Liver (tissue), 9 donors: Measurements from ENCODE around the gene PRIM2. TPM values are rescaled to one million over a fixed set of nuclear protein-coding genes. Genes with fewer than 3 reads are reported as not detected.

Experiments
- DNase-seq: peaks from one replicate; pipeline ENCODE4 v3.0.0-alpha.2; 2017; ENCODE audit warnings: low spot score
- H3K27ac ChIP-seq, 2 donors: one replicate each; pipeline ENCODE4 v1.7.0; 2013; ENCODE audit warnings: inconsistent platforms in 2 of 2, low read length in 2 of 2, control low read depth in 1 of 2, low read depth in 1 of 2, mild to moderate bottlenecking in 1 of 2
- H3K27me3 ChIP-seq, 4 donors: one replicate each; pipeline versions ENCODE4 v1.6.1 to v1.7.0; 2013; ENCODE audit warnings: low read length in 3 of 4, inconsistent platforms in 1 of 4, mild to moderate bottlenecking in 1 of 4, moderate library complexity in 1 of 4; ENCODE audit not compliant: control insufficient read depth in 4 of 4, insufficient read depth in 4 of 4
- H3K36me3 ChIP-seq, 4 donors: one replicate each; pipeline versions ENCODE4 v1.6.1 to v1.7.0; 2013; ENCODE audit warnings: low read length in 3 of 4, mild to moderate bottlenecking in 3 of 4, low read depth in 1 of 4, moderate library complexity in 1 of 4; ENCODE audit not compliant: control insufficient read depth in 4 of 4, insufficient read depth in 3 of 4
- H3K4me1 ChIP-seq, 4 donors: one replicate each; pipeline versions ENCODE4 v1.6.1 to v1.7.0; 2013; ENCODE audit warnings: low read length in 3 of 4, mild to moderate bottlenecking in 3 of 4, moderate library complexity in 1 of 4; ENCODE audit not compliant: control insufficient read depth in 4 of 4, insufficient read depth in 4 of 4
- H3K4me3 ChIP-seq, 3 donors: one replicate each; pipeline versions ENCODE4 v1.6.1 to v1.7.0; 2013; ENCODE audit warnings: low read length in 3 of 3, control low read depth in 1 of 3, low read depth in 1 of 3, mild to moderate bottlenecking in 1 of 3
- H3K9ac ChIP-seq, 2 donors: one replicate each; pipeline ENCODE4 v1.7.0; 2013; ENCODE audit warnings: low read length in 2 of 2, mild to moderate bottlenecking in 2 of 2, moderate library complexity in 2 of 2, control low read depth in 1 of 2, low read depth in 1 of 2
- H3K9me3 ChIP-seq, 4 donors: one replicate each; pipeline versions ENCODE4 v1.6.1 to v1.7.0; 2013; ENCODE audit warnings: low read length in 3 of 4; ENCODE audit not compliant: control insufficient read depth in 4 of 4
- ATF3 ChIP-seq: IDR thresholded peaks from 2 replicates; pipeline ENCODE4 v1.6.1; 2016; ENCODE audit warnings: antibody characterized with exemption
- EGR1 ChIP-seq, 2 donors: IDR thresholded peaks; 2 replicates each; pipeline ENCODE4 v1.6.1; 2016 to 2018; ENCODE audit warnings: antibody characterized with exemption in 2 of 2, low read depth in 2 of 2
- FOXA1 ChIP-seq: IDR thresholded peaks from 2 replicates; pipeline ENCODE4 v1.6.1; 2016; ENCODE audit warnings: antibody characterized with exemption
- FOXA2 ChIP-seq: IDR thresholded peaks from 2 replicates; pipeline ENCODE4 v1.6.1; 2016; ENCODE audit warnings: antibody characterized with exemption
- GABPA ChIP-seq, 2 donors: IDR thresholded peaks in 1 of 2; conservative IDR thresholded peaks in 1 of 2; 2 replicates each; pipeline ENCODE4 v1.6.1; 2016; ENCODE audit warnings: antibody characterized with exemption in 2 of 2, mild to moderate bottlenecking in 1 of 2, moderate library complexity in 1 of 2
- HNF4A ChIP-seq, 2 donors: conservative IDR thresholded peaks; 2 replicates each; pipeline ENCODE4 v1.6.1; 2016; ENCODE audit warnings: antibody characterized with exemption in 2 of 2, mild to moderate bottlenecking in 2 of 2
- JUND ChIP-seq, 2 donors: IDR thresholded peaks; 2 replicates each; pipeline ENCODE4 v1.6.1; 2016; ENCODE audit warnings: antibody characterized with exemption in 2 of 2
- MAX ChIP-seq: IDR thresholded peaks from 2 replicates; pipeline ENCODE4 v1.6.1; 2016; ENCODE audit warnings: antibody characterized with exemption
- NR2F2 ChIP-seq: IDR thresholded peaks from 2 replicates; pipeline ENCODE4 v1.6.1; 2016; ENCODE audit warnings: antibody characterized with exemption
- REST ChIP-seq: IDR thresholded peaks from 2 replicates; pipeline ENCODE4 v1.6.1; 2016; ENCODE audit warnings: antibody characterized with exemption, mild to moderate bottlenecking
- RXRA ChIP-seq, 2 donors: IDR thresholded peaks; 2 replicates each; pipeline ENCODE4 v1.6.1; 2017 to 2018; ENCODE audit warnings: antibody characterized with exemption in 2 of 2, mild to moderate bottlenecking in 1 of 2
- SP1 ChIP-seq: IDR thresholded peaks from 2 replicates; pipeline ENCODE4 v1.6.1; 2018; ENCODE audit warnings: antibody characterized with exemption, mild to moderate bottlenecking
- TAF1 ChIP-seq: conservative IDR thresholded peaks from 2 replicates; pipeline ENCODE4 v1.6.1; 2016; ENCODE audit warnings: antibody characterized with exemption, mild to moderate bottlenecking
- YY1 ChIP-seq: IDR thresholded peaks from 2 replicates; pipeline ENCODE4 v1.6.1; 2016; ENCODE audit warnings: antibody characterized with exemption, mild to moderate bottlenecking
- ZBTB33 ChIP-seq: IDR thresholded peaks from 2 replicates; pipeline ENCODE4 v1.6.1; 2016; ENCODE audit warnings: antibody characterized with exemption
- WGBS: extraction: QIAGEN DNeasy Blood & Tissue Kit; methylation state at CpG from one replicate; pipeline ENCODE4 v1.1.7; 2013; 5-methylcytosine and 5-hydroxymethylcytosine counted together
- polyA plus RNA-seq, 2 donors: library from polyadenylated mRNA; stranded (reverse) in 1 of 2; unstranded in 1 of 2; fragments of 200-250 nt in 1 of 2; fragments of >200 nt in 1 of 2; fragmentation: Nextera tagmentation in 1 of 2; extraction: Ambion mirVana in 1 of 2; gene quantifications; one replicate each; pipeline versions ENCODE4 v1.2.1 to v1.2.3, GENCODE V29; 2013 to 2015
- total RNA-seq, 2 donors: library from RNA; depleted of rRNA; stranded (reverse); fragments of >200 nt; gene quantifications; one replicate each; pipeline ENCODE4 v1.2.3, GENCODE V29; 2014
- donor health status: healthy.
- donor health status: healthy.
- donor health status: healthy.
- donor health status: healthy.
- donor health status: healthy.

The PRIM2 gene
- total and polyA plus RNA-seq, 4 donors, result 1.6 to 13.0 (median 3.5) TPM

GRCh38 chr6:57305107-57305506, 12.3 kb upstream of the PRIM2 start:
- H3K9me3 ChIP-seq, result no peaks in the 10 kb centered on the region
- no peak overlapping the region for H3K27ac ChIP-seq
- no peak overlapping the region for H3K9ac ChIP-seq
- no peak overlapping the region for H3K4me3 ChIP-seq
- H3K4me1 ChIP-seq, result no peaks in the 10 kb centered on the region
- no peaks in the 10 kb centered on the region for H3K27me3 ChIP-seq
- no peak for TF ChIP-seq ATF3
- TF ChIP-seq FOXA1, result no peak
- no peak for TF ChIP-seq GABPA (IDR thresholded peaks at IDR 0.05 in 1 of 2, conservative IDR thresholded peaks at IDR 0.05 in 1 of 2)
- no peak for TF ChIP-seq SP1
- no peak for TF ChIP-seq YY1
- no peak for TF ChIP-seq FOXA2
- 68% methylated on average over 3 of the region's 3 CpGs for WGBS
- DNase-seq, result no peak
- H3K36me3 ChIP-seq, result no peaks in the 10 kb centered on the region

- WGBS, result 79% methylated on average over 2 of the region's 2 CpGs
- TF ChIP-seq TAF1 (no peak), FOXA1 (no peak)
- Histone ChIP-seq H3K36me3 (no peaks in the 10 kb centered on the region), H3K4me1 (no peaks in the 10 kb centered on the region), H3K9me3 (no peaks in the 10 kb centered on the region), H3K27me3 (no peaks in the 10 kb centered on the region), H3K27ac (no peak overlapping the region), H3K9ac (no peak overlapping the region), H3K4me3 (no peak overlapping the region)
- no peak for DNase-seq
Observed at GRCh38 chr6:57305761-57306160, 11.7 kb upstream of the PRIM2 start.

- no peaks in the 10 kb centered on the region for H3K4me1 ChIP-seq
- WGBS, result 75% methylated on average over 5 of the region's 5 CpGs
- no peaks in the 10 kb centered on the region for H3K27me3 ChIP-seq
- H3K27ac ChIP-seq, result no peak overlapping the region
- H3K9ac ChIP-seq, result no peak overlapping the region
- H3K9me3 ChIP-seq, result no peaks in the 10 kb centered on the region
- no peak overlapping the region for H3K4me3 ChIP-seq
- DNase-seq, result no peak
- TF ChIP-seq YY1 (no peak), SP1 (no peak), REST (no peak), ATF3 (no peak), RXRA (IDR thresholded peaks at IDR 0.05) (no peak), MAX (no peak), GABPA (IDR thresholded peaks at IDR 0.05 in 1 of 2, conservative IDR thresholded peaks at IDR 0.05 in 1 of 2) (no peak), HNF4A (conservative IDR thresholded peaks at IDR 0.05) (no peak), NR2F2 (no peak), JUND (IDR thresholded peaks at IDR 0.05) (no peak), EGR1 (IDR thresholded peaks at IDR 0.05; ENCODE audit: low read depth in 2 of 2) (no peak), ZBTB33 (no peak), FOXA2 (no peak), FOXA1 (no peak)
- H3K36me3 ChIP-seq, result no peaks in the 10 kb centered on the region
Observed at GRCh38 chr6:57306273-57306672, 11.2 kb upstream of the PRIM2 start.
